Measurements from ENCODE around the gene KYAT1. TPM values are rescaled to one million over a fixed set of nuclear protein-coding genes. Genes with fewer than 3 reads are reported as not detected.

KYAT1 gene
- total RNA-seq, 1 donor from 2014 or later = 21.7 TPM

DNA sequence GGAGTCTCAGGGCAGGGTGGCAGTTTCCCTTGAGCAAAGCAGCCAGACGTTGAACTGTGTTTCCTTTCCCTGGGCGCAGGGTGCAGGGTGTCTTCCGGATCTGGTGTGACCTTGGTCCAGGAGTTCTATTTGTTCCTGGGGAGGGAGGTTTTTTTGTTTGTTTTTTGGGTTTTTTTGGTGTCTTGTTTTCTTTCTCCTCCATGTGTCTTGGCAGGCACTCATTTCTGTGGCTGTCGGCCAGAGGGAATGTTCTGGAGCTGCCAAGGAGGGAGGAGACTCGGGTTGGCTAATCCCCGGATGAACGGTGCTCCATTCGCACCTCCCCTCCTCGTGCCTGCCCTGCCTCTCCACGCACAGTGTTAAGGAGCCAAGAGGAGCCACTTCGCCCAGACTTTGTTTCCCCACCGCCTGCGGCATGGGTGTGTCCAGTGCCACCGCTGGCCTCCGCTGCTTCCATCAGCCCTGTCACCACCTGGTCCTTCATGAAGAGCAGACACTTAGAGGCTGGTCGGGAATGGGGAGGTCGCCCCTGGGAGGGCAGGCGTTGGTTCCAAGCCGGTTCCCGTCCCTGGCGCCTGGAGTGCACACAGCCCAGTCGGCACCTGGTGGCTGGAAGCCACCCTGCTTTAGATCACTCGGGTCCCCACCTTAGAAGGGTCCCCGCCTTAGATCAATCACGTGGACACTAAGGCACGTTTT is 35.5 kb upstream of the KYAT1 start:
- no peak for TF ChIP-seq EZH2phosphoT487 (IDR thresholded peaks at IDR 0.05)
- no peak for TF ChIP-seq EZH2 (IDR thresholded peaks at IDR 0.05)
- Mint-ChIP-seq H3K4me1 (peaks cover 25% of the 10 kb centered on the region), H3K27ac (no peak overlapping the region), H3K36me3 (peaks cover 16% of the 10 kb centered on the region), H3K27me3 (ENCODE audit: insufficient read depth, low read depth) (peaks cover 6% of the 10 kb centered on the region), H3K9me3 (no peaks in the 10 kb centered on the region), H3K4me3 (no peak overlapping the region)
- H3K9ac ChIP-seq = no peak overlapping the region
- H2AFZ ChIP-seq (replicated peaks) = no peak overlapping the region
- H3K36me3 ChIP-seq = no peaks in the 10 kb centered on the region
- H3F3A ChIP-seq (ENCODE audit: low read depth) = peaks cover 18% of the 10 kb centered on the region
- no peak overlapping the region for H3K4me2 ChIP-seq
- H4K20me1 ChIP-seq (ENCODE audit: low read depth) = peaks cover 7% of the 10 kb centered on the region
- no peak overlapping the region for H3K4me3 ChIP-seq
- H3K79me2 ChIP-seq (ENCODE audit: low read depth) = peaks cover 11% of the 10 kb centered on the region
- no peak overlapping the region for H3K27ac ChIP-seq
- DNase-seq (ENCODE audit: low spot score) = no peak
- no peaks in the 10 kb centered on the region for H3K9me3 ChIP-seq (ENCODE audit: low read depth)
- no peaks in the 10 kb centered on the region for H3K27me3 ChIP-seq
- peaks cover 11% of the 10 kb centered on the region for H3K4me1 ChIP-seq

DNA sequence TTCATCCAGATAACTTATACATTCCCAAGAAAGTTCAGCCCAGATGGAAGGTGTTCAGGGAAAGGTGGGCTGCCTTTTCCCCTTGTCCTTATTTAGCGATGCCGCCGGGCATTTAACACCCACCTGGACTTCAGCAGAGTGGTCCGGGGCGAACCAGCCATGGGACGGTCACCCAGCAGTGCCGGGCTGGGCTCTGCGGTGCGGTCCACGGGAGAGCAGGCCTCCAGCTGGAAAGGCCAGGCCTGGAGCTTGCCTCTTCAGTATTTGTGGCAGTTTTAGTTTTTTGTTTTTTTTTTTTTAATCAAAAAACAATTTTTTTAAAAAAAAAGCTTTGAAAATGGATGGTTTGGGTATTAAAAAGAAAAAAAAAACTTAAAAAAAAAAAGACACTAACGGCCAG is 35.0 kb upstream of the KYAT1 start:
- H3F3A ChIP-seq (ENCODE audit: low read depth) = peaks cover 13% of the 10 kb centered on the region
- H3K4me3 Mint-ChIP-seq = no peak overlapping the region
- peaks cover 6% of the 10 kb centered on the region for H3K27me3 Mint-ChIP-seq (ENCODE audit: insufficient read depth, low read depth)
- no peaks in the 10 kb centered on the region for H3K9me3 Mint-ChIP-seq
- no peak for DNase-seq (ENCODE audit: low spot score)
- H3K27ac ChIP-seq = no peak overlapping the region
- TF ChIP-seq EZH2 (IDR thresholded peaks at IDR 0.05) = no peak
- TF ChIP-seq, protein P1, sequence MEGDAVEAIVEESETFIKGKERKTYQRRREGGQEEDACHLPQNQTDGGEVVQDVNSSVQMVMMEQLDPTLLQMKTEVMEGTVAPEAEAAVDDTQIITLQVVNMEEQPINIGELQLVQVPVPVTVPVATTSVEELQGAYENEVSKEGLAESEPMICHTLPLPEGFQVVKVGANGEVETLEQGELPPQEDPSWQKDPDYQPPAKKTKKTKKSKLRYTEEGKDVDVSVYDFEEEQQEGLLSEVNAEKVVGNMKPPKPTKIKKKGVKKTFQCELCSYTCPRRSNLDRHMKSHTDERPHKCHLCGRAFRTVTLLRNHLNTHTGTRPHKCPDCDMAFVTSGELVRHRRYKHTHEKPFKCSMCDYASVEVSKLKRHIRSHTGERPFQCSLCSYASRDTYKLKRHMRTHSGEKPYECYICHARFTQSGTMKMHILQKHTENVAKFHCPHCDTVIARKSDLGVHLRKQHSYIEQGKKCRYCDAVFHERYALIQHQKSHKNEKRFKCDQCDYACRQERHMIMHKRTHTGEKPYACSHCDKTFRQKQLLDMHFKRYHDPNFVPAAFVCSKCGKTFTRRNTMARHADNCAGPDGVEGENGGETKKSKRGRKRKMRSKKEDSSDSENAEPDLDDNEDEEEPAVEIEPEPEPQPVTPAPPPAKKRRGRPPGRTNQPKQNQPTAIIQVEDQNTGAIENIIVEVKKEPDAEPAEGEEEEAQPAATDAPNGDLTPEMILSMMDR (IDR thresholded peaks at IDR 0.05) = no peak
- TF ChIP-seq EZH2phosphoT487 (IDR thresholded peaks at IDR 0.05) = no peak
- H3K36me3 ChIP-seq = no peaks in the 10 kb centered on the region
- H3K27me3 ChIP-seq = no peaks in the 10 kb centered on the region
- H3K4me1 Mint-ChIP-seq = peaks cover 24% of the 10 kb centered on the region
- H3K36me3 Mint-ChIP-seq = peaks cover 16% of the 10 kb centered on the region
- no peak overlapping the region for H2AFZ ChIP-seq (replicated peaks)
- H3K4me1 ChIP-seq = peaks cover 15% of the 10 kb centered on the region
- H3K4me3 ChIP-seq = no peak overlapping the region
- no peak overlapping the region for H3K9ac ChIP-seq
- peaks cover 11% of the 10 kb centered on the region for H3K79me2 ChIP-seq (ENCODE audit: low read depth)
- H3K27ac Mint-ChIP-seq = no peak overlapping the region
- H4K20me1 ChIP-seq (ENCODE audit: low read depth) = peaks cover 8% of the 10 kb centered on the region
- no peak overlapping the region for H3K4me2 ChIP-seq
- no peaks in the 10 kb centered on the region for H3K9me3 ChIP-seq (ENCODE audit: low read depth)

DNA sequence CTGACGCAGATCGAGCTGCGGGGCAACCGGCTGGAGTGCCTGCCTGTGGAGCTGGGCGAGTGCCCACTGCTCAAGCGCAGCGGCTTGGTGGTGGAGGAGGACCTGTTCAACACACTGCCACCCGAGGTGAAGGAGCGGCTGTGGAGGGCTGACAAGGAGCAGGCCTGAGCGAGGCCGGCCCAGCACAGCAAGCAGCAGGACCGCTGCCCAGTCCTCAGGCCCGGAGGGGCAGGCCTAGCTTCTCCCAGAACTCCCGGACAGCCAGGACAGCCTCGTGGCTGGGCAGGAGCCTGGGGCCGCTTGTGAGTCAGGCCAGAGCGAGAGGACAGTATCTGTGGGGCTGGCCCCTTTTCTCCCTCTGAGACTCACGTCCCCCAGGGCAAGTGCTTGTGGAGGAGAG is 34.5 kb upstream of the KYAT1 start:
- no peak overlapping the region for H3K4me2 ChIP-seq
- peaks cover 23% of the 10 kb centered on the region for H3K4me1 Mint-ChIP-seq
- H2AFZ ChIP-seq (replicated peaks) = no peak overlapping the region
- peaks cover 13% of the 10 kb centered on the region for H4K20me1 ChIP-seq (ENCODE audit: low read depth)
- TF ChIP-seq EZH2 (IDR thresholded peaks at IDR 0.05) = no peak
- TF ChIP-seq EZH2phosphoT487 (IDR thresholded peaks at IDR 0.05) = no peak
- TF ChIP-seq, protein P1 (IDR thresholded peaks at IDR 0.05) = no peak
- no peak overlapping the region for H3K9ac ChIP-seq
- no peaks in the 10 kb centered on the region for H3K9me3 ChIP-seq (ENCODE audit: low read depth)
- H3K79me2 ChIP-seq (ENCODE audit: low read depth) = peaks cover 11% of the 10 kb centered on the region
- H3K27me3 Mint-ChIP-seq (ENCODE audit: insufficient read depth, low read depth) = peaks cover 6% of the 10 kb centered on the region
- peaks cover 16% of the 10 kb centered on the region for H3K36me3 Mint-ChIP-seq
- H3F3A ChIP-seq (ENCODE audit: low read depth) = peaks cover 7% of the 10 kb centered on the region
- no peak for DNase-seq (ENCODE audit: low spot score)
- H3K27ac ChIP-seq = no peak overlapping the region
- no peak overlapping the region for H3K4me3 Mint-ChIP-seq
- H3K4me3 ChIP-seq = no peak overlapping the region
- H3K4me1 ChIP-seq = peaks cover 15% of the 10 kb centered on the region
- H3K9me3 Mint-ChIP-seq = no peaks in the 10 kb centered on the region
- H3K27ac Mint-ChIP-seq = no peak overlapping the region
- no peaks in the 10 kb centered on the region for H3K36me3 ChIP-seq
- H3K27me3 ChIP-seq = no peaks in the 10 kb centered on the region
